Hematopoietic multipotent progenitor cell (in vitro differentiated cells): ENCODE data around the gene MAP2K6. TPM values are rescaled to one million over a fixed set of nuclear protein-coding genes. Genes with fewer than 3 reads are reported as not detected.
"Not testable (repeated sequence)": the region's sequence is repeated elsewhere in the genome, so short reads cannot be mapped to it uniquely, and the experiment has no call there.

Source experiments
- DNase-seq, 3 donors: peaks; one replicate each; pipeline ENCODE4 v3.0.0-alpha.2; 2011 to 2015; ENCODE audit warnings: low read depth in 2 of 3, low spot score in 2 of 3
- total RNA-seq: library from RNA; depleted of rRNA; stranded (reverse); fragments of >200 nt; gene quantifications from one replicate; pipeline ENCODE4 v1.2.3, GENCODE V29; 2012

The MAP2K6 gene
- total RNA-seq, 1 donor, result 2.2 TPM

DNA sequence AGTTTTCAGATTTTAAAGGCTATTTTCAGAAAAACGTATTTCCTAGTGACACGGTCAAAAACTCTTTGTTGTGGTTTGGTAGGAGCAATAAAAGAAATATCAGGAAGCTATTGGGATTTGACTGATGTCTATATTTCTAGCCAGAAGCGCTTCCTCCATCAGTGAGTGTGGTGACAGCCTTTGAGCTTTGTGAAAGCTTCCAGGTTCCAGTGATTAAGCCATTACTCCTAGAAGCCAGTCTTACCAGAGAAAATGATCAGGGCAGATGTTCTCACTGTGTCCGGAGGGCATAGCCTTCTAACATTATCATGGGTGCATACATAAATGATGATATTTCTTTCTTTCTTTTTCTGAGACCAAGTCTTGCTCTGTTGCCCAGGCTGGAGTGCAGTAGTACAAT is 39.6 kb downstream of the MAP2K6 start:
- no peak for DNase-seq

DNA sequence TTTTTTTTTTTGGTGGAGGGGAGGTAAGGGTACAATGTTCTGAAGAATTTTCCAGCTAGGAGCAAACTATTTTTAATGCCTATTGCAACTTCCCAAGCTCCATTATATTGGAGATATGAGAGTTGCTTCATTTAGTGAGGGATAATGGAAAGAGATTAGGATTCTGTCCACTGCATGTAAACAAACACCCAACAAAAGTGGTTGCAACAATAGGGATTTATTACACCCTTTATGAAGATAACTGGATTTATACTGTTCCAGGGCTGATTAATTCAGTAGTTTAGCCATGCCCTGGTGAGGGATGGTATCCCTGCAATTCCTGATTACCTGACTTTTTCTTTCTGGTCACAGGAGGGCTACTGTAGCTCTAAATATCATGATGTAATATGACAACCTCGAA is 40.5 kb downstream of the MAP2K6 start:
- no peak for DNase-seq

- no peak for DNase-seq
Observed at GRCh38 chr17:69457603-69458002, 43.1 kb downstream of the MAP2K6 start.

DNA sequence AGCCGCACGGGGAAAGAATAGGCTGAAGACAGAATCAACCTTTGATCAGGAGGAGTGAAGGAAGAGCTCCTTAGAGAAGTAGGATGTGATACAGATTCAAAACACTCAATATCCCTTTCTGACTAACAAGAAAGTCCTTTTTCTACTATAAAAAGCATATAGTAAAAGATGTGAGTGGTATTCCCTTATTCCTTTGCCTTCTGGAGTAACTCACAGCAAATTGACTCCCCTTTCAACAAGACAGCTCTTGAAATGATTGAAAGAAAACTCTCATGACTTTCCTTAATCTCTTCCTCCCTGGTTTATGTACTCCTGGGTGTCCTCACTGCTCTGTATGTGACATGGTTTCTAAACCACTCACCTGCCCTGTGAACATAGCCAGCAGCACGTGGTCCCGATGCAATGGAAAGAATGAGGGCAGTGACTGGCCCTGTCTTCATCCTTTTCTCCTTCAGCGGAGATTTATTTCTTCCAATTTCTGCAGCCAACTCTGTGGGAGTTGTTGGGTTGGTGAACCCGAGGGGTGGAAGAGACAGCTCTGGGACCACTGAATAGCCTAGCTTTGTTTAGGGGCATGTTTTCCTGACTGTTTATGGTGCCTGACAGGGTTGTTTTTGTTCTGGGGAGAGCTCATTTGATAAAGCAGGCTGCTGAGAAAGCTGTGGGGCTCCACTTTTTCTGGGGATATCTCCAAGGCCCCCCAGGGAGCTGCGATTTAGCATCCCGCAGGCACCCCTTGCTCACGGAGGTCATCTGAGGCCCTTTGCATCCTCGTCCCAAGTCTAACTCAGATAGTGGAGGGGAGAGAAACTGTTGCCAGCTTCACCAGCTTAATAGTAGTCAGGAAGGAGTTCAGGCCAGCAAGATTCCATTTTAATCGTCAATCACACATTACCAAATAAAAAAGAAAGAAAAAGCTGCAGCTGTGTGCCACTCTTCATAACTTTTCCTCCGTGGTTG is 46.7 kb downstream of the MAP2K6 start:
- no peak for DNase-seq

GRCh38 chr17:69461951-69462369 is 47.5 kb downstream of the MAP2K6 start:
- DNase-seq, result no peak

- DNase-seq, result no peak
Observed at GRCh38 chr17:69462882-69463281, 48.4 kb downstream of the MAP2K6 start.

DNA sequence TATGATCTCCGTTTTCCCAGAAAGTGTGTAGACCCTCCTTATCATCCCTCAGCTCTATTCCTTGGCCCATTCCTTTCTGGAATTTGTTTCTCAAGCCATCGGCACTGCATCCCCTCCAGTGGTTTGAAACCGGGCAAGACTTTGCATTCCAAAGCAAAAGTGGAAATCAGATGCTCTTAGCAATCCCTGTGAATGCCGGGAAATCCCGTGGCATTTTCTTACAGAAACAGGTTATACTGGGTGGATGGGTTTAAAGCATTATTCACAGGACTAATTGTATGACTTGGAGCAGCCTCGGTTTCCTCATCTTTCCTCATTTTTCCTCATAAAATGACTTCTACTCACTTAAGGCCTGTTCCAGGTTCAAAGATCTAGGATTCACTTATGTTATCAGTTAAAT is 52.0 kb downstream of the MAP2K6 start:
- DNase-seq, result no peak

GRCh38 chr17:69466905-69467667 is 52.6 kb downstream of the MAP2K6 start:
- DNase-seq, result no peak

- no peak for DNase-seq
Observed at GRCh38 chr17:69468207-69468606, 53.7 kb downstream of the MAP2K6 start.

- DNase-seq, result no peak
Observed at GRCh38 chr17:69470702-69471101, 56.2 kb downstream of the MAP2K6 start.

DNA sequence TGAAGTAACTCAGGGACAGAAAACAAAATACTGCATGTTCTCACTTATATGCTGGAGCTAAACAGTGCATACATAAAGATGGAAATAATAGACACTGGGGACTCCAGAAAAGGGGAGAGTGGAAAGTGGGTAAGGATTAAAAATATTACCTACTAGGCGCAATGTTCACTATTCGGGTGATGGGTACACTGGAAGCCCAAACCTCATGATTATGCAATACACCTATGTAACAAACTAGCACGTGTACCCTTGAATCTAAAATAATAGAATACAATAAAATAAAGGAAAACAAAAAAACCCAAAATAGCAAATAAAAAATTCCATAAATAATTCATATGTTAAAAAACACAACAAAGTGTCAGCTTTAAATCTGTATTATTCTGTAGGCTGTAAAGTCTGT is 56.9 kb downstream of the MAP2K6 start:
- no peak for DNase-seq

DNA sequence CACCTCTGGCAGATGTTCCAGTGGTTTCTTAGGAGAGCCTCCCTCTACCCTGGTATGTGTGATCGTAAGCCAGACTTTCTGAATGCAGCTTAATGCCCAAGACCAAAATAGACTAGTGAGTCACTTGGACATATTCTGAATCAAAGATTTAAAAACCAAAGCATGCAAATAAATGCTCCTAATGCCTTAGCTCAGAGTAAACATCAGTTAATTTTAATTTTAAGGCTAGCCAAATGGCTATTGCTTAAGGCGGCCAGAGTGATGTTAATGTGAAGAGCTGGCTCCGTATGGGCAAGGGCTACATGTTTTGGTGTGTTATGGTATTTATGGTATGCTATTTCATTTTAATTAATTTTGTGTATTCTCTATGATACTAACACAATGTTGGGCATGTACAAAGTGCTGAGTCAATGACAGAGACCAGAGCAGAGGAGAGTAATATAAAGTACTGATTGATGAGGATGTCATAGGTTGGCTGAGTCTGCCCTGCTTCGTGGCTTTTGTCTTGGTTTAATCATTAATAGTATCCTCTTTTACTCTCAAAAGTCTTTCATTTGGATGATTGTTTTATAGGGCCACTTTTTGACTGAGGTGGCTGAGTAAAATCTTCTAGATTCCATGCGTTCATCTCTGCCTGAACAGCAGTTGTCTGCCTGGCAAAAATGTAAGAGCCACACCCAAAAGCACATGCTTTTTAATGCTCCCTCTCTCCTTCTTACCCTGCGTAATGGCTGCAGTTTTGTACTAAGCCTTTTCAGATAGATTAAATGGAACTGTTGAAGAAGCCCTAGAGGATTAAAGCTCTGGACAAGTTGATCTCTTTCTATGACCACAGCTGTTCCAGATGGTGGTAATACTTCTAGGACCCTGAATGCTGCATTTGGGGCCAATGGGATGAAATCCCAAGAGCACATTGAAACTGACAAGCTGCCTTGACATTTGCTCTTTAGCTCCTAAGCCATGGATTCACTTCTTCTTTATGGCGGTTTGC is 59.6 kb downstream of the MAP2K6 start:
- DNase-seq, result no peak

GRCh38 chr17:69477204-69477902 is 62.9 kb downstream of the MAP2K6 start:
- DNase-seq, result no peak

- DNase-seq, result no peak
Observed at GRCh38 chr17:69477903-69478266, 63.4 kb downstream of the MAP2K6 start.

- DNase-seq, result peak in 1 of 3 donors; percentile 11
Observed at GRCh38 chr17:69478916-69479315, 64.4 kb downstream of the MAP2K6 start.

GRCh38 chr17:69479756-69480155 is 65.3 kb downstream of the MAP2K6 start:
- not testable (repeated sequence) for DNase-seq

- DNase-seq, result no peak
Observed at GRCh38 chr17:69480245-69480644, 65.7 kb downstream of the MAP2K6 start.

DNA sequence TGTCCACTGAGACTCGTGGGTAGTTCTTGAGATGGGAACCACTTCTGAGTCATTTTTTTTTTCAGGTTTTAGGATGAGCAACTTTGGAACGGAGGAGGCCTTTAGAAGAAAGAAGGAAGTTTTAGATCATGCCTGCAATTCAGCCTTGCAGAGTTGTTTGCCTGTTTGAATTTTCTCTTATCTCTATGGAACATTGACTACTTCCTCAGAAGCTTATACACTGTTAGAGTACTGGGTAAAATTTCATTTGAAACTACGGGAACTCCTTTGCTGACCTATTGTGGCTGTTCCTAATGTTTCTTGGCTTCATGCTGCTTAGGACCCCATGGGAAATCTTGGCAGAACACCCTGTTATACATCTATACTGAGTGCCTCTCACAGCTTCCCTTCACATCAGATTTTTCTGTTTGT is 70.8 kb downstream of the MAP2K6 start:
- no peak for DNase-seq

DNA sequence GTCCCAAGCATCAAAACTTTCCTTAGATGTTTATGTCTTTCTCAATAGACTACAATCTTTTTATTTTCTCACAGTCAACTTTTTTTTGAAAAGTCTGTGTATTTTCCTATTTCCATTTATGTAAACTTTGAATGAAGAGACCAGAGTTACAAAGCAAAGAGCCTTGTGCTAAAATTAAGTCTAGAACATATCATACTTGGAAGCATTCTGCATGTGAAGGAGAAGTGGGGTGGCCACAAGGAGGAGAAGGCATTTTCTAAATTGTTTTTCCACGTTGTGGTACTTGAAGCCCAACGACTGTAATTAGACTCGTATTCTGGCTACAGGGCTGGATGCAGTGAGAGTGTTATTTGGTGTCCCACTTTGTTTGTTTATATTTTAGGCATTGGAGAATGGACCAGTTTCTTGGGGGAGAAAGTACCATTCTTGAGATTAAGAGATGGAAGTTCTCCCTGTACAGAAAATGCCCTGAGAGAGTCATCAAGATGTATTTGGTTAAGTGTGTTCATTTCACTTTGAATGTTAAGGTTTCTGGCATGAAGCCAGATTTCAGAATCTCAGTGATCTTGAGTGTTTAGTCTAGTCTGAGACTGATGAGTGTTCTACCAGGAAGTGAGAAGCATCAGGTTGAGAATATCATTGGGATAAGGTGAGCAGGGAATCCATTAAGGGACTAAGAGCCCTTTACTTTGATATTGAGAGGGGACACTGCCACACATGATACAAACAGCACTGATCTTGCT is 71.6 kb downstream of the MAP2K6 start:
- DNase-seq, result peak in 1 of 3 donors; percentile 20
